GM19035 (cell line): ENCODE data around the gene PRR5.

Source experiments
- ATAC-seq: cut with Tn5 transposase; IDR thresholded peaks from one replicate; pipeline ENCODE4 v1.9.1; 2021; ENCODE audit not compliant: unreplicated experiment

The PRR5 gene

GRCh38 chr22:44711690-44712555 lies 9.9 kb downstream of the PRR5 start:
- ATAC-seq: no peak

- ATAC-seq: no peak
Measured at GRCh38 chr22:44712962-44713361, 11.0 kb downstream of the PRR5 start.

- ATAC-seq: no peak
Measured at GRCh38 chr22:44714703-44715350, 12.8 kb downstream of the PRR5 start.

- ATAC-seq: no peak
Measured at GRCh38 chr22:44718418-44718817, 16.4 kb downstream of the PRR5 start.

- no peak for ATAC-seq
Measured at GRCh38 chr22:44719586-44720368, 17.8 kb downstream of the PRR5 start.

- ATAC-seq: no peak
Measured at GRCh38 chr22:44721213-44721612, 19.2 kb downstream of the PRR5 start.

GRCh38 chr22:44722611-44723010 lies 20.6 kb downstream of the PRR5 start:
- no peak for ATAC-seq

- ATAC-seq: no peak
Measured at GRCh38 chr22:44723801-44724200, 21.8 kb downstream of the PRR5 start.

GRCh38 chr22:44724416-44724815 lies 22.4 kb downstream of the PRR5 start:
- no peak for ATAC-seq

- no peak for ATAC-seq
Measured at GRCh38 chr22:44724859-44725258, 22.9 kb downstream of the PRR5 start.

- ATAC-seq: no peak
Measured at GRCh38 chr22:44726439-44726838, 24.4 kb downstream of the PRR5 start.

- no peak for ATAC-seq
Measured at GRCh38 chr22:44727148-44727547, 25.1 kb downstream of the PRR5 start.

GRCh38 chr22:44727709-44728108 lies 25.7 kb downstream of the PRR5 start:
- no peak for ATAC-seq

GRCh38 chr22:44728761-44729324 lies 26.8 kb downstream of the PRR5 start:
- ATAC-seq: no peak

GRCh38 chr22:44729391-44730021 lies 27.5 kb downstream of the PRR5 start:
- ATAC-seq: no peak

- no peak for ATAC-seq
Measured at GRCh38 chr22:44730022-44730393, 28.0 kb downstream of the PRR5 start.

GRCh38 chr22:44730490-44731356 lies 28.7 kb downstream of the PRR5 start:
- no peak for ATAC-seq

- ATAC-seq: no peak
Measured at GRCh38 chr22:44731357-44731970, 29.5 kb downstream of the PRR5 start.

- ATAC-seq: no peak
Measured at GRCh38 chr22:44732017-44732561, 30.1 kb downstream of the PRR5 start.
